GM10248 (cell line): Measurements from ENCODE around the gene DENND1B.
A peak's percentile ranks its signal among the peaks of the same experiment; 100 is the strongest.

Experiments
- CTCF ChIA-PET: fragments of 300-600 bp; sonication (Branson Sonifier 250); formaldehyde crosslinking; extraction: SDS; loops from one replicate; lab custom pipeline; 2021; ENCODE audit warnings: antibody characterized with exemption; lab: Yijun Ruan, JAX
- POLR2A ChIA-PET: fragments of 350-650 bp; sonication (Branson Sonifier 250); formaldehyde crosslinking; extraction: SDS; loops from one replicate; lab custom pipeline; 2020; ENCODE audit warnings: antibody characterized with exemption; lab: Yijun Ruan, JAX
- DNase-seq: peaks from one replicate; pipeline ENCODE4 v3.0.0; 2012; ENCODE audit errors: extremely low spot score
- TF ChIP-seq, protein P1 (sequence below): IDR thresholded peaks from 2 replicates; pipeline ENCODE4 v1.5.1; 2012; ENCODE audit warnings: mild to moderate bottlenecking, low read depth; ENCODE audit errors: extremely low read depth, missing control alignments, control extremely low read depth

Gene DENND1B, protein sequence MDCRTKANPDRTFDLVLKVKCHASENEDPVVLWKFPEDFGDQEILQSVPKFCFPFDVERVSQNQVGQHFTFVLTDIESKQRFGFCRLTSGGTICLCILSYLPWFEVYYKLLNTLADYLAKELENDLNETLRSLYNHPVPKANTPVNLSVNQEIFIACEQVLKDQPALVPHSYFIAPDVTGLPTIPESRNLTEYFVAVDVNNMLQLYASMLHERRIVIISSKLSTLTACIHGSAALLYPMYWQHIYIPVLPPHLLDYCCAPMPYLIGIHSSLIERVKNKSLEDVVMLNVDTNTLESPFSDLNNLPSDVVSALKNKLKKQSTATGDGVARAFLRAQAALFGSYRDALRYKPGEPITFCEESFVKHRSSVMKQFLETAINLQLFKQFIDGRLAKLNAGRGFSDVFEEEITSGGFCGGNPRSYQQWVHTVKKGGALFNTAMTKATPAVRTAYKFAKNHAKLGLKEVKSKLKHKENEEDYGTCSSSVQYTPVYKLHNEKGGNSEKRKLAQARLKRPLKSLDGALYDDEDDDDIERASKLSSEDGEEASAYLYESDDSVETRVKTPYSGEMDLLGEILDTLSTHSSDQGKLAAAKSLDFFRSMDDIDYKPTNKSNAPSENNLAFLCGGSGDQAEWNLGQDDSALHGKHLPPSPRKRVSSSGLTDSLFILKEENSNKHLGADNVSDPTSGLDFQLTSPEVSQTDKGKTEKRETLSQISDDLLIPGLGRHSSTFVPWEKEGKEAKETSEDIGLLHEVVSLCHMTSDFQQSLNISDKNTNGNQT

DNA sequence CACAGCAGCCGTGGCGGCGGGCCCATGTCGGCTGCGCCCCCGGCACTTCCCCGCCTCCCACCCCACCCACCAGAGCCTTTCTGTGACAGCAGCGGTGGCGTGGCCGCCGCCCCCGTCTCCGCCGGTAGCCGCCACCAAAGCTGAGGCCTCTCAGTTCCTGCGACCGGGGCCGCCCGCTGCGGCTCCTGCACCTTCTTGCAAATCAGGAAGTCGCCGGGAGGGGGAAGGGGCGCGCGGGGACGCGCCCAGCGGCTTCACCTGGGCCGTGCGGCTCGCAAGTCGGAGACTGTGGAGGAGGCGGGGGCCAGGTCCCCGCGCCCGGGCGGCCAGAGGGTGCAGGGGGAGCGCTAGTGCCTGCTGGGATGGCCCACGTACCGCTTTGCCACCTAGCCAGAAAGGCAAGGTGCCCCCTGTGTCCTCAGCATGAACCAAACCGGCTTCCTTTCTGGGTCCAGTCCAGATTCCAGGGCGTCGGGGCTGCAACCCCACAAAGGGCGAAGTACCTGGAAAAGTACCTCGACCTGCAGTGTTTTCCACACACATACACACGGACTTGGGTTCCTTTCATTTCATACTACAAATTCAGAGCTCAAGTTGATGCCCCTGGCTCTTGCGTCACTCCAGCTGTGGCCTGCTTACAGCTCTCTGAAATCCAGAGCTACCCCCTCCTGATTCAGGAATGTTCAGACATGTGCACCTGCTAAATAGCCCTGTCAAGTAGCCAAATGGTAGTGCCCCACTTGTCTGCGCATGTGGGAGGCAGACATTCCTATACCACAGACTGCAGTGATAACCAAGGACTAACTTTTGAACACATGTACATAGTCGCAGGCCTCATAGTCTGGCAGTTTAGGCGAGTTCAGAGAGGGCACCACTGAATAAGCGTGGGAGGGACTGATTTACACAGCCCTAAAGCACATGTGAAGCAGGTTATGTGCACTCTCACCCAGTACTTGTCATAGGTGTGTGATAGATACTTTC lies at the start of gene DENND1B:
Gene DENND1B, minus strand, starts transcription at position 199 of the 981 bp plus-strand sequence. CDS start 325 bp downstream, outside the sequence.
- ChIA-PET CTCF (interaction anchor here (0.7 to 2.9 kb wide), 3 partner anchors 10 to 160 kb away, joined by 3 to 14 read pairs (median 6); no protein-coding TSS in a partner anchor), POLR2A (interaction anchor here (0.6 kb wide), 1 partner anchor 1145 kb away, joined by 4 read pairs; no protein-coding TSS in a partner anchor)
- TF ChIP-seq, protein P1, sequence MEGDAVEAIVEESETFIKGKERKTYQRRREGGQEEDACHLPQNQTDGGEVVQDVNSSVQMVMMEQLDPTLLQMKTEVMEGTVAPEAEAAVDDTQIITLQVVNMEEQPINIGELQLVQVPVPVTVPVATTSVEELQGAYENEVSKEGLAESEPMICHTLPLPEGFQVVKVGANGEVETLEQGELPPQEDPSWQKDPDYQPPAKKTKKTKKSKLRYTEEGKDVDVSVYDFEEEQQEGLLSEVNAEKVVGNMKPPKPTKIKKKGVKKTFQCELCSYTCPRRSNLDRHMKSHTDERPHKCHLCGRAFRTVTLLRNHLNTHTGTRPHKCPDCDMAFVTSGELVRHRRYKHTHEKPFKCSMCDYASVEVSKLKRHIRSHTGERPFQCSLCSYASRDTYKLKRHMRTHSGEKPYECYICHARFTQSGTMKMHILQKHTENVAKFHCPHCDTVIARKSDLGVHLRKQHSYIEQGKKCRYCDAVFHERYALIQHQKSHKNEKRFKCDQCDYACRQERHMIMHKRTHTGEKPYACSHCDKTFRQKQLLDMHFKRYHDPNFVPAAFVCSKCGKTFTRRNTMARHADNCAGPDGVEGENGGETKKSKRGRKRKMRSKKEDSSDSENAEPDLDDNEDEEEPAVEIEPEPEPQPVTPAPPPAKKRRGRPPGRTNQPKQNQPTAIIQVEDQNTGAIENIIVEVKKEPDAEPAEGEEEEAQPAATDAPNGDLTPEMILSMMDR: no peak
- DNase-seq: peak; percentile 79

DNA sequence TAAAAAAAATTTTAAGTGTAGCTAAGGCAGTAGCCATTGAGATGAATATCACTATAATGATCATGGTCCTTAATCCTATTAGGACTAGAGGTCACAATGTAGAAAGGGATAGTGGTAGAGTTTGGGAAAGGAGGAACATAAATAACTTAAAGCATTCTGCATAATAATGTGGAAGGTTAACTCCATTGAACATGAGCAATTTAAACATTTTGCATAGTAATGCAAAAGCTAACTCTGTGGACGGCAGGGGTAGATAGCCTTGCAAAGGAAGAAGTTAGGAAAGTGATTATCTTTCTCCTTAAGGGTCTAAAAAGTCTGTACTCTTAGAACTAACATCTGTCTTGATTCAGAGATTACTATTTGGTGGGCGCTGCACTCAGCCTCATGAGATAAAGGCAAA lies 39.0 kb upstream of the DENND1B start:
- CTCF ChIA-PET: interaction anchor here (1.1 kb wide), 1 partner anchor 12 kb away, joined by 3 read pairs; no protein-coding TSS in a partner anchor
- POLR2A ChIA-PET: no interaction called here

GRCh38 chr1:197813741-197814140 lies 38.5 kb upstream of the DENND1B start:
- ChIA-PET CTCF (interaction anchor here (1.1 kb wide), 1 partner anchor 12 kb away, joined by 3 read pairs; no protein-coding TSS in a partner anchor), POLR2A (no interaction called here)
- TF ChIP-seq, protein P1: no peak
- DNase-seq: no peak

More for the DNA sequence above, 39.0 kb upstream of the DENND1B start:
- TF ChIP-seq, protein P1: no peak
- no peak for DNase-seq

GRCh38 chr1:197811769-197812168 lies 36.5 kb upstream of the DENND1B start:
- ChIA-PET POLR2A (no interaction called here), CTCF (no interaction called here)
- no peak for DNase-seq
- TF ChIP-seq, protein P1: no peak

- CTCF ChIA-PET: no interaction called here
- POLR2A ChIA-PET: no interaction called here
- DNase-seq: no peak
- TF ChIP-seq, protein P1: no peak
Measured at GRCh38 chr1:197810812-197811211, 35.5 kb upstream of the DENND1B start.
